Chondrocyte (in vitro differentiated cells): ENCODE measurements around the gene TET2. TPM values are rescaled to one million over a fixed set of nuclear protein-coding genes. Genes with fewer than 3 reads are reported as not detected.

Experiments used
- DNase-seq: peaks from one replicate; pipeline ENCODE4 v3.0.0; 2021; ENCODE audit warnings: mixed read lengths, low spot score
- H3K27ac Mint-ChIP-seq: one replicate; pipeline ENCODE4 v1.8.0; 2021; ENCODE audit warnings: mild to moderate bottlenecking, moderate library complexity, mixed read lengths; ENCODE audit not compliant: unreplicated experiment
- H3K27me3 Mint-ChIP-seq: 2 replicates; pipeline ENCODE4 v1.8.0; 2021; ENCODE audit warnings: low read depth, mixed read lengths
- H3K36me3 Mint-ChIP-seq: 2 replicates; pipeline ENCODE4 v1.8.0; 2021; ENCODE audit warnings: low read depth, mixed read lengths
- H3K4me1 Mint-ChIP-seq: 2 replicates; pipeline ENCODE4 v1.8.0; 2021; ENCODE audit warnings: low read depth, mild to moderate bottlenecking, mixed read lengths
- H3K4me3 Mint-ChIP-seq: one replicate; pipeline ENCODE4 v1.8.0; 2021; ENCODE audit warnings: mild to moderate bottlenecking, moderate library complexity, mixed read lengths; ENCODE audit not compliant: unreplicated experiment
- H3K9me3 Mint-ChIP-seq: 2 replicates; pipeline ENCODE4 v1.8.0; 2021; ENCODE audit warnings: low read depth, mixed read lengths
- CTCF ChIP-seq: fragments of 200-600 bp; sonication (generic); IDR thresholded peaks from 2 replicates; pipeline ENCODE4 v1.5.0; 2021; ENCODE audit warnings: antibody characterized with exemption, mild to moderate bottlenecking, moderate library complexity
- total RNA-seq: library from RNA; stranded (reverse); gene quantifications from 3 replicates; pipeline ENCODE4 v1.2.1, GENCODE V29; 2021

Gene TET2
- total RNA-seq, 1 donor from 2014 or later: 19.6 TPM

- H3K27ac Mint-ChIP-seq: no peak overlapping the region
- H3K27me3 Mint-ChIP-seq: no peaks in the 10 kb centered on the region
- TF ChIP-seq CTCF: no peak
- no peak overlapping the region for H3K4me3 Mint-ChIP-seq
- DNase-seq: no peak
- H3K9me3 Mint-ChIP-seq: peaks cover 5% of the 10 kb centered on the region
- peaks cover 19% of the 10 kb centered on the region for H3K36me3 Mint-ChIP-seq
- H3K4me1 Mint-ChIP-seq: no peaks in the 10 kb centered on the region
Measured at GRCh38 chr4:105240037-105240436, 93.4 kb downstream of the TET2 start.

- peaks cover 5% of the 10 kb centered on the region for H3K9me3 Mint-ChIP-seq
- H3K4me1 Mint-ChIP-seq: peaks cover 7% of the 10 kb centered on the region
- no peak overlapping the region for H3K27ac Mint-ChIP-seq
- peaks cover 9% of the 10 kb centered on the region for H3K36me3 Mint-ChIP-seq
- TF ChIP-seq CTCF: no peak
- H3K4me3 Mint-ChIP-seq: no peak overlapping the region
- no peaks in the 10 kb centered on the region for H3K27me3 Mint-ChIP-seq
- no peak for DNase-seq
Measured at GRCh38 chr4:105241451-105241850, 94.8 kb downstream of the TET2 start.

GRCh38 chr4:105243446-105243845, 96.8 kb downstream of the TET2 start:
- DNase-seq: no peak
- Mint-ChIP-seq H3K4me1 (peaks cover 18% of the 10 kb centered on the region), H3K27ac (no peak overlapping the region), H3K4me3 (no peak overlapping the region), H3K9me3 (peaks cover 3% of the 10 kb centered on the region), H3K36me3 (peaks cover 8% of the 10 kb centered on the region), H3K27me3 (no peaks in the 10 kb centered on the region)
- no peak for TF ChIP-seq CTCF

GRCh38 chr4:105246712-105247111, 100.0 kb downstream of the TET2 start:
- H3K4me3 Mint-ChIP-seq: no peak overlapping the region
- no peaks in the 10 kb centered on the region for H3K9me3 Mint-ChIP-seq
- peaks cover 6% of the 10 kb centered on the region for H3K36me3 Mint-ChIP-seq
- TF ChIP-seq CTCF: no peak
- H3K27me3 Mint-ChIP-seq: no peaks in the 10 kb centered on the region
- H3K27ac Mint-ChIP-seq: peak overlapping the region; percentile 61
- DNase-seq: no peak
- H3K4me1 Mint-ChIP-seq: peaks cover 18% of the 10 kb centered on the region

GRCh38 chr4:105248613-105249012, 101.9 kb downstream of the TET2 start:
- no peaks in the 10 kb centered on the region for H3K27me3 Mint-ChIP-seq
- H3K36me3 Mint-ChIP-seq: peaks cover 10% of the 10 kb centered on the region
- peaks cover 18% of the 10 kb centered on the region for H3K4me1 Mint-ChIP-seq
- no peak overlapping the region for H3K27ac Mint-ChIP-seq
- TF ChIP-seq CTCF: no peak
- no peak overlapping the region for H3K4me3 Mint-ChIP-seq
- peaks cover 6% of the 10 kb centered on the region for H3K9me3 Mint-ChIP-seq
- DNase-seq: no peak
